Measurements from ENCODE around the gene CTR9. TPM values are rescaled to one million over a fixed set of nuclear protein-coding genes. Genes with fewer than 3 reads are reported as not detected.
A peak's percentile ranks its signal among the peaks of the same experiment; 100 is the strongest.

CTR9 gene
- total and polyA plus RNA-seq, 2 experiments from 2014 or later: 29.0 to 32.7 TPM

- H3K36me3 Mint-ChIP-seq (ENCODE audit: low read depth): peaks cover 41% of the 10 kb centered on the region
- no peaks in the 10 kb centered on the region for H3K27me3 ChIP-seq (ENCODE audit: insufficient read depth)
- no peak for TF ChIP-seq ETS1 (IDR thresholded peaks at IDR 0.05)
- no peak for TF ChIP-seq CTCF (conservative IDR thresholded peaks at IDR 0.05; ENCODE audit: low read depth in 2 of 2)
- no peak for TF ChIP-seq STAT1 (IDR thresholded peaks at IDR 0.05; ENCODE audit: unreplicated experiment)
- TF ChIP-seq ZNF462 (CRISPR knock-in tag; IDR thresholded peaks at IDR 0.05): no peak
- no peak for TF ChIP-seq JUNB (IDR thresholded peaks at IDR 0.05; ENCODE audit: unreplicated experiment)
- no peak for TF ChIP-seq CREB1 (CRISPR knock-in tag; IDR thresholded peaks at IDR 0.05; ENCODE audit: low read depth)
- DNase-seq (ENCODE audit: low spot score) (peak; percentile 94), ATAC-seq (peak; percentile 60)
- peak overlapping the region; percentile 95 for H3K4me3 ChIP-seq
- peak overlapping the region; percentile 96 for H3K4me3 Mint-ChIP-seq
- peak overlapping the region; percentile 77 for H3K4me2 ChIP-seq
- peak overlapping the region; percentile 99 for H3K27ac Mint-ChIP-seq
- peaks cover 25% of the 10 kb centered on the region for H3F3A ChIP-seq (replicated peaks; ENCODE audit: low read depth)
- peak overlapping the region; percentile 97 for H3K27ac ChIP-seq (ENCODE audit: low read depth)
- H3K9me2 ChIP-seq (ENCODE audit: insufficient read depth): no peaks in the 10 kb centered on the region
- H3K4me1 ChIP-seq (ENCODE audit: insufficient read depth): peaks cover 20% of the 10 kb centered on the region
- H3K27me3 Mint-ChIP-seq (ENCODE audit: insufficient read depth, low read depth, poor library complexity): peaks cover 16% of the 10 kb centered on the region
- peaks cover 30% of the 10 kb centered on the region for H3K36me3 ChIP-seq (ENCODE audit: insufficient read depth)
- peaks cover 41% of the 10 kb centered on the region for H3K79me2 ChIP-seq (replicated peaks; ENCODE audit: insufficient read depth)
- H4K20me1 ChIP-seq (replicated peaks; ENCODE audit: insufficient read depth): peaks cover 25% of the 10 kb centered on the region
- no peak overlapping the region; the same call in 1 of the 2 replicates for H2AFZ ChIP-seq
- no peaks in the 10 kb centered on the region for H3K9me3 Mint-ChIP-seq
- H3K4me1 Mint-ChIP-seq: peaks cover 31% of the 10 kb centered on the region
Observed at GRCh38 chr11:10809373-10810160, 58.5 kb downstream of the CTR9 start.

Measured in GM23338 (cell line).